ENCODE results near the gene RAB39A. TPM values are rescaled to one million over a fixed set of nuclear protein-coding genes. Genes with fewer than 3 reads are reported as not detected.

RAB39A gene
- total RNA-seq, 1 experiment from 2014 or later, result 17.2 TPM

DNA sequence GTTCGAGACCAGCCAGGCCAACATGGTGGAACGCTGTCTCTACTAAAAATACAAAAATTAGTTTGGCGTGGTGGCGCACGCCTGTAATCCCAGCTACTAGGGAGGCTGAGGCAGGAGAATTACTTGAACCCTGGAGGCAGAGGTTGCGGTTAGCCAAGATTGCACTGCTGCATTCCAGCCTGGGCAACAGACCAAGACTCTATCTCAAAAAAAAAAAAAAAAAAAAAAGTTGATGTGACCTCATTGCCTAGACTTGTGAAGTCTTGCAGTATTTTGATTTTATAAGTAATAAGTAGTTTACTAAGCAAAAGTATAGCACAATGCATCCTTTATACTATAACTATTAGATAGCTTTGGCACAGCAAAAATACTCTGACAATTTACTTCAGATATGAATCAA is 70.5 kb downstream of the RAB39A start:
- no TSS peak for BruUV-seq (replicated peaks)
- no peak overlapping the region for H3K27ac ChIP-seq (ENCODE audit: low read depth, low read length, poor library complexity, severe bottlenecking)
- H3K4me1 ChIP-seq (ENCODE audit: insufficient read depth, low read length, poor library complexity, severe bottlenecking), result no peaks in the 10 kb centered on the region
- POLR2A ChIA-PET (ENCODE audit: low non-redundant PET), result no interaction called here
- DNase-seq (ENCODE audit: low spot score), result no peak
- no peaks in the 10 kb centered on the region for H3K36me3 ChIP-seq (ENCODE audit: insufficient read depth, low read length, poor library complexity, severe bottlenecking)
- intact Hi-C loops (cut with micrococcal nuclease; ENCODE audit: unreplicated experiment), result no loop called here
- no peak overlapping the region for H3K4me3 ChIP-seq (ENCODE audit: low read depth, low read length, poor library complexity, severe bottlenecking)
- no peaks in the 10 kb centered on the region for H3K9me3 ChIP-seq (ENCODE audit: low read depth, low read length, poor library complexity, severe bottlenecking)
- TF ChIP-seq EZH2 (IDR thresholded peaks at IDR 0.05; ENCODE audit: borderline replicate concordance, low read depth, low read length, poor library complexity, severe bottlenecking), result no peak
- no peak for TF ChIP-seq CTCF (conservative IDR thresholded peaks at IDR 0.05; ENCODE audit: low read depth, low read length)
- H3K27me3 ChIP-seq (replicated peaks; ENCODE audit: insufficient read depth, low read depth, low read length, poor library complexity), result no peaks in the 10 kb centered on the region
- CTCF ChIA-PET, result no interaction called here

- Histone ChIP-seq H3K27me3 (replicated peaks; ENCODE audit: insufficient read depth, low read depth, low read length, poor library complexity) (no peaks in the 10 kb centered on the region), H3K9me3 (ENCODE audit: low read depth, low read length, poor library complexity, severe bottlenecking) (no peaks in the 10 kb centered on the region), H3K4me3 (ENCODE audit: low read depth, low read length, poor library complexity, severe bottlenecking) (no peak overlapping the region), H3K36me3 (ENCODE audit: insufficient read depth, low read length, poor library complexity, severe bottlenecking) (no peaks in the 10 kb centered on the region), H3K4me1 (ENCODE audit: insufficient read depth, low read length, poor library complexity, severe bottlenecking) (no peaks in the 10 kb centered on the region), H3K27ac (ENCODE audit: low read depth, low read length, poor library complexity, severe bottlenecking) (no peak overlapping the region)
- TF ChIP-seq EZH2 (IDR thresholded peaks at IDR 0.05; ENCODE audit: borderline replicate concordance, low read depth, low read length, poor library complexity, severe bottlenecking) (no peak), CTCF (conservative IDR thresholded peaks at IDR 0.05; ENCODE audit: low read depth, low read length) (peak; percentile 88)
- peak; percentile 85 for DNase-seq (ENCODE audit: low spot score)
- ChIA-PET CTCF (interaction anchor here (0.6 to 0.8 kb wide), 2 partner anchors 9 to 83 kb away, joined by 3 to 4 read pairs; partner anchors contain the start of gene CUL5), POLR2A (ENCODE audit: low non-redundant PET) (no interaction called here)
- BruUV-seq (replicated peaks), result no TSS peak
- intact Hi-C loops (cut with micrococcal nuclease; ENCODE audit: unreplicated experiment), result no loop called here
Observed at GRCh38 chr11:107999759-108000455, 71.7 kb downstream of the RAB39A start.

DNA sequence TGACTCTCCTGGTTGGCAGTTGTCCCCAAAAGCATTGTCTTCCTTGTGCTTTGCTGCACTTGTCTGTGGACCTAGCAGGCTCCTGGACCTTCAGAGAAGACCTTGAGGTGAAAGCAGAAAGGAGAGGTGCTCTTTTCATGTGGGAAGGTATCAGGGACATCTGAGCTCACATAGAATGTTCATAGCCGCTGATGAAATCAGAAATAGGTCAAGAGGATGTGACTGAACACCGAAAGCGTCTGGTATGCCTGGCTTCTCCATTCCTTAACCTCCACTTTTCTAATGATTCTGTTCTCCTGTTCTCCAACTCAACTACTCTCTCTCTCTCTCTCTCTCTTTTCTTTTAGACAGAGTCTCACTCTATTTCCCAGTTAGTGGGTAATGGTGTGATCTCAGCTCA is 74.2 kb downstream of the RAB39A start:
- TF ChIP-seq EZH2 (IDR thresholded peaks at IDR 0.05; ENCODE audit: borderline replicate concordance, low read depth, low read length, poor library complexity, severe bottlenecking) (no peak), CTCF (conservative IDR thresholded peaks at IDR 0.05; ENCODE audit: low read depth, low read length) (no peak)
- no peaks in the 10 kb centered on the region for H3K4me1 ChIP-seq (ENCODE audit: insufficient read depth, low read length, poor library complexity, severe bottlenecking)
- BruUV-seq (replicated peaks), result no TSS peak
- no peaks in the 10 kb centered on the region for H3K27me3 ChIP-seq (replicated peaks; ENCODE audit: insufficient read depth, low read depth, low read length, poor library complexity)
- H3K36me3 ChIP-seq (ENCODE audit: insufficient read depth, low read length, poor library complexity, severe bottlenecking), result no peaks in the 10 kb centered on the region
- no peak overlapping the region for H3K27ac ChIP-seq (ENCODE audit: low read depth, low read length, poor library complexity, severe bottlenecking)
- H3K4me3 ChIP-seq (ENCODE audit: low read depth, low read length, poor library complexity, severe bottlenecking), result no peak overlapping the region
- ChIA-PET CTCF (no interaction called here), POLR2A (ENCODE audit: low non-redundant PET) (no interaction called here)
- DNase-seq (ENCODE audit: low spot score), result no peak
- intact Hi-C loops (cut with micrococcal nuclease; ENCODE audit: unreplicated experiment), result no loop called here
- no peaks in the 10 kb centered on the region for H3K9me3 ChIP-seq (ENCODE audit: low read depth, low read length, poor library complexity, severe bottlenecking)
